C4-2B (cell line): Measurements from ENCODE around the gene AHCTF1.
"Not testable (repeated sequence)": the region's sequence is repeated elsewhere in the genome, so short reads cannot be mapped to it uniquely, and the experiment has no call there.

Experiments
- H3K27ac ChIP-seq: fragments of 450-650 bp; 2 replicates; pipeline ENCODE4 v1.5.1; 2017
- ZFX ChIP-seq: fragments of 450-650 bp; IDR thresholded peaks from 2 replicates; pipeline ENCODE4 v1.6.1; 2017
- TF ChIP-seq, protein P1 (sequence below): fragments of 450-650 bp; conservative IDR thresholded peaks from 2 replicates; pipeline ENCODE4 v1.5.1; 2017; ENCODE audit warnings: mild to moderate bottlenecking

The AHCTF1 gene

DNA sequence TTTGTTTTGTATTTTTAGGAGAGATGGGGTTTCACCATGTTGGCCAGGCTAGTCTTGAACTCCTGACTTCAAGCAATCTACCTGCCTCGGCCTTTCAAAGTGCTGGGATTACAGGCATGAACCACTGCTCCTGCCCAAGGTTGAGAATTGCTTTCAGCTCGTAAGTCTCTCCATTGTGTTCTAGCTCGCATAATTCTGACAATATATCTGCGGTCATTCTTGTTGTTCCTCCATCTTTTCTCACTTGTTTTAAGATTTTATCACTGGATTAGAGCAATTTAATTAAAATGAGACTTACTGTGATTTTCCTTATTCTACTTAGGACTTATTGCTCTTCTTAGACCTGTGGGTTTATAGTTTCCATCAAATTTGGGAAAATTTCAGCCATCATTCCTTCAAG is 102.9 kb downstream of the AHCTF1 start:
- no peak for TF ChIP-seq ZFX
- H3K27ac ChIP-seq = no peak overlapping the region

DNA sequence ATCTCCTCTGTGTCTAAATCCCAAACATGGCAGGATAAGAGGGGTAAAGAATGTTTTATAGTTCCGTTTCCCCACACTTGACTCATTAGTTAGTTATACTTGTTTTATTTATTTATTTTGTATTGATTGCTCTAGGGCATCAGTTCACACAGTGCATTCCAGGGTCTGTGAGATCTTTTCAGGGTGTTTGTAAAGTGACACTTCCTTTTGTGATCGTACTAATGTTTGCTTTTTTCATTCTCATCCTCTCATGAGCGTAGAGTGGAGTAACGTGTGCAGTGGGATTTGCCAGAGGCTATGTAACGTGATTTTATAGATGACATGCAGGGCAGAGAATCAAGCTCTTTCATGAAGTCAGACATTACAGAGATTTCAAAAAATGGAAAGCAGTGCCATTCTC is 104.4 kb downstream of the AHCTF1 start:
- 0 out of 2 replicates have a peak overlapping the region, but pooled peaks have one; percentile 9 for H3K27ac ChIP-seq
- TF ChIP-seq ZFX = no peak

DNA sequence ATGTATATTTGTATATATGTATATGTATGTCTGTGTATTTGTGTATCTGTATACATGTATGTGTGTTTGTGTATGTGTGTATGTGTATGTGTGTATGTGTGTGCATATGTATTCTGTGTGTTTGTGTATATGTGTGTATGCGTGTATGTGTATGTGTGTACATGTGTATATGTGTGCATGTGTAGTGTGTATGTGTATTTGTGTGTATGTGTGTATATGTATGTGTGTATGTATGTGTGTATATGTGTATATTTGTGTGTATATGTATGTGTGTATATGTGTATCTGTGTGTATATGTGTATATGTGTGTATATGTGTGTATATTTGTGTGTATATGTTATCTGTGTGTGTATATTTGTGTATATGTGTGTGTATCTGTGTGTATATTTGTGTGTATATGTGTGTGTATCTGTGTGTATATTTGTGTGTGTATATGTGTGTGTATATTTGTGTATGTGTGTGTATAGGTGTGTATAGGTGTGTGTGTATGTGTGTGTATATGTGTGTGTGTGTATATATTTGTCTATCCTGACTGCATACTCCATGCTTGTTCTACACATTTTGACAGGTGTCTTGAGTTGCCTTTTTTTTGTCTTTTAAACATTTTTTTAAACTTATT is 106.1 kb downstream of the AHCTF1 start:
- no peak overlapping the region for H3K27ac ChIP-seq
- no peak for TF ChIP-seq ZFX
- TF ChIP-seq, protein P1, sequence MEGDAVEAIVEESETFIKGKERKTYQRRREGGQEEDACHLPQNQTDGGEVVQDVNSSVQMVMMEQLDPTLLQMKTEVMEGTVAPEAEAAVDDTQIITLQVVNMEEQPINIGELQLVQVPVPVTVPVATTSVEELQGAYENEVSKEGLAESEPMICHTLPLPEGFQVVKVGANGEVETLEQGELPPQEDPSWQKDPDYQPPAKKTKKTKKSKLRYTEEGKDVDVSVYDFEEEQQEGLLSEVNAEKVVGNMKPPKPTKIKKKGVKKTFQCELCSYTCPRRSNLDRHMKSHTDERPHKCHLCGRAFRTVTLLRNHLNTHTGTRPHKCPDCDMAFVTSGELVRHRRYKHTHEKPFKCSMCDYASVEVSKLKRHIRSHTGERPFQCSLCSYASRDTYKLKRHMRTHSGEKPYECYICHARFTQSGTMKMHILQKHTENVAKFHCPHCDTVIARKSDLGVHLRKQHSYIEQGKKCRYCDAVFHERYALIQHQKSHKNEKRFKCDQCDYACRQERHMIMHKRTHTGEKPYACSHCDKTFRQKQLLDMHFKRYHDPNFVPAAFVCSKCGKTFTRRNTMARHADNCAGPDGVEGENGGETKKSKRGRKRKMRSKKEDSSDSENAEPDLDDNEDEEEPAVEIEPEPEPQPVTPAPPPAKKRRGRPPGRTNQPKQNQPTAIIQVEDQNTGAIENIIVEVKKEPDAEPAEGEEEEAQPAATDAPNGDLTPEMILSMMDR = no peak

DNA sequence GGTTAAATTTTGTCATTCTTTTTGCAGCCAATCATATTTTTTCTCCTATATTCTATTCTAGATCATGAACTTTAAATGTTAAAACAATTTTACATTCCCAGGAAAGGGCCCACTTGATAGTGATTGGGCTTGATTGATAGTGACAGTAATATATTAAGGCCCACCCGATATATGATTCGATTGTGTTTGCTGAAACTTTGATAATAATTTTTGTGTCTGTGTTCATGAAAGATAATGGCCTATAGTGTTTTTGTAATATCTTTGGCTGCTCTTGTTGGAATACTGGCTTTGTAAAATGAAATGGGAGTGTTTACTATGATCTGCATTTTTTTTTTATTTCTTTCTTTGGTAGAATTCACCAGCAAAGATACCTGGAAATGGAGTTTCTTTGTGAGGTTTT is 107.2 kb downstream of the AHCTF1 start:
- no peak for TF ChIP-seq ZFX
- TF ChIP-seq, protein P1 = no peak
- H3K27ac ChIP-seq = no peak overlapping the region

GRCh38 chr1:246822154-246822553 is 109.6 kb downstream of the AHCTF1 start:
- not testable (repeated sequence) for H3K27ac ChIP-seq

DNA sequence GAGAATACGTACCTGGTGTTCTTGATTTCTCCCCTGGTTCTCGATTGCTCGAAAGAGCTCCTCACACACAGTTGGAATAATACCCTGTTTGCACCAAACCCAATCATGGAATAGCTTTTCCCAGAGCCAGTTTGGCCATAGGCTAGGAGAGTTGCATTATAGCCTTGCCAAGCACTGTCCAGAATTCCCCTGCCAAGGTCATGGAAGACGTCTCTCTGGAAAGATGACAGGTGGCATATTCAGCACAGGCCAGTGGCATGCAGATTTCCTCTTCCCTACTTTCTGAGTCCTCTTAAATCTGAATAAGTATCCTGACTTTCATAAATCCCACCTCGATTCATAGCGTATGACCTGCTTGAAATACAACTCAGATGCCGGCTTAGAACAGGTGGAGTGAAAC is 111.1 kb downstream of the AHCTF1 start:
- no peak overlapping the region for H3K27ac ChIP-seq
- TF ChIP-seq, protein P1 = no peak
- TF ChIP-seq ZFX = no peak

DNA sequence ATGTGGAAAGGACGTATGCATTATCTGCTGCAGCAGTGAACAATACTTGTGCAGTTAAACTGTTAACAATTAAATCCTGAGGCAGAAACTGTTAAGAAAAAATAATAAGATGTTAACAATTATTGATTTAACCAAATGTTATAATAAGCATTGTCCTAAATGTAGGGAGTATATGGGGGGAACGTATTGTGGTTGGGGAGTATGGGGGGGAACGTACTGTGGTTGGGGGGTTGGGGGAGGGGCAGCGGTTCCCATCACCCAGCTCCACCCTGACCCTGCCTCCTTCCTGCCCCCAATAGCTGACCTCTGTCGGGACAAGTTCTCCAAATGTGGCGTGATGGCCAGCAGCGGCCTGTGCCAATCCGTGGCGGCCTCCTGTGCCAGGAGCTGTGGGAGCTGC is 114.0 kb downstream of the AHCTF1 start:
- not testable (repeated sequence) for H3K27ac ChIP-seq

DNA sequence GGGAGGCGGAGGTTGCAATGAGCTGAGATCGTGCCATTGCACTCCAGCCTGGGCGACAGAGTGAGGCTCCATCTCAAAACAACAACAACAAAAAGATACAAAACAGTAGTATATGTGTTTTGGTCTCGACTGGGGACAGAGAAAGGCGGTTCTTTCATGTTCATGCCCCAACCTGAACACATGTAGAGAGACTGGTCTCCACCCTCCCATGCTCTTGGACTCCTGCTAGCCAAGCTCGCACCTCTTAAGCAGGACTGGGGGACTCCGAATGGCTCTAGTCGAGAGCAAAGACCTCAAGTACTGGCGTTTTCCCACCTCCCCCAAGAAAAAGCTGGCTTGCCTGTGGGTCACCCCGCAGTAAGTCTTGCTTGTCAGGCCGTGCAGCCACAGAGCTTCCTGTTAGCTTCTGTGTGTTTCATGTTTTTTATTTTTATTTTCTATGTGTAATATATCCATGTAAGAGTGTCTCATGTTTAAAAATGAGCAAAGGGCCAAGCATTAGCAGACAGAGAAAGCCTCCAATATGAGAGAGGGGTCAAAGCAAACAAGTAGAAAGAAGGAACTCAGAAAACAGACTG is 116.0 kb downstream of the AHCTF1 start:
- TF ChIP-seq ZFX = no peak
- TF ChIP-seq, protein P1 = no peak
- H3K27ac ChIP-seq = no peak overlapping the region

DNA sequence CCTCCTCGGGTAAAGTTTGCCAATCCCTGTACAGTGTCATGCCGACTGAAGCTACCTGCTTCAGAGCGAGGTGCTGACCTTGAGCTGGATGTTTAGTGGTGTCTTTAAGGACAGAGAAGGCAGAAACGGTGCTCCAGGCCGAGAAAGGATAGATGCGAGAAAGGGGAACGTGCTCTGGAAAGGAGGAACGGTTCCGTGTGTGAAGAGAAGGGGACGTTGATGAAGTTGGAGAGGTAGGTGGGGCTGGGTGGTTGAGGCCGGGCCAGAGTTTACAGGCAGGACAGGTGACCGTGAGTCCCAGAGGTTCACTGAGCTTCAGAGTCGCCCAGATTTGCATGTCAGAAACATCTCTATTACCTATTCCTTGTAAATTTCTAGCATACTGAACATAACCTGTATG is 116.9 kb downstream of the AHCTF1 start:
- no peak overlapping the region for H3K27ac ChIP-seq
- TF ChIP-seq ZFX = no peak
- TF ChIP-seq, protein P1 = no peak

- H3K27ac ChIP-seq = not testable (repeated sequence)
Observed at GRCh38 chr1:246813325-246813724, 118.4 kb downstream of the AHCTF1 start.
